Neutrophil (primary cell): ENCODE data around the gene ERP29.
"Not testable (repeated sequence)": the region's sequence is repeated elsewhere in the genome, so short reads cannot be mapped to it uniquely, and the experiment has no call there.

Experiments
- H3K27ac ChIP-seq: fragments of 200-600 bp; sonication (generic); 2 replicates; pipeline ENCODE4 v1.5.1; 2016; ENCODE audit warnings: mild to moderate bottlenecking, moderate library complexity
- H3K27me3 ChIP-seq: fragments of 200-600 bp; sonication (generic); 2 replicates; pipeline ENCODE4 v1.6.0; 2016; ENCODE audit warnings: mild to moderate bottlenecking
- H3K36me3 ChIP-seq: fragments of 200-600 bp; sonication (generic); 2 replicates; pipeline ENCODE4 v1.5.1; 2017
- H3K4me1 ChIP-seq, 2 experiments: fragments of 200-600 bp in 1 of 2; sonication (generic) in 1 of 2; 1 replicate in 1 of 2; 2 replicates in 1 of 2; pipeline versions ENCODE4 v1.5.1 to v1.6.1; 2013 to 2016; ENCODE audit warnings: low read depth in 1 of 2, low read length in 1 of 2, mild to moderate bottlenecking in 1 of 2, moderate library complexity in 1 of 2; ENCODE audit not compliant: control insufficient read depth in 1 of 2, insufficient read depth in 1 of 2
- H3K4me3 ChIP-seq, 2 experiments: fragments of 200-600 bp in 1 of 2; sonication (generic) in 1 of 2; 1 replicate in 1 of 2; 2 replicates in 1 of 2; pipeline ENCODE4 v1.5.1; 2013 to 2016; ENCODE audit warnings: low read depth in 1 of 2, low read length in 1 of 2, mild to moderate bottlenecking in 1 of 2, moderate library complexity in 1 of 2
- H3K9me3 ChIP-seq: fragments of 200-600 bp; sonication (generic); 2 replicates; pipeline ENCODE4 v1.5.1; 2016
- TF ChIP-seq, protein P1 (sequence below): fragments of 200-600 bp; sonication (generic); IDR thresholded peaks from 2 replicates; pipeline ENCODE4 v1.5.1; 2016; ENCODE audit warnings: antibody characterized with exemption

ERP29 gene

DNA sequence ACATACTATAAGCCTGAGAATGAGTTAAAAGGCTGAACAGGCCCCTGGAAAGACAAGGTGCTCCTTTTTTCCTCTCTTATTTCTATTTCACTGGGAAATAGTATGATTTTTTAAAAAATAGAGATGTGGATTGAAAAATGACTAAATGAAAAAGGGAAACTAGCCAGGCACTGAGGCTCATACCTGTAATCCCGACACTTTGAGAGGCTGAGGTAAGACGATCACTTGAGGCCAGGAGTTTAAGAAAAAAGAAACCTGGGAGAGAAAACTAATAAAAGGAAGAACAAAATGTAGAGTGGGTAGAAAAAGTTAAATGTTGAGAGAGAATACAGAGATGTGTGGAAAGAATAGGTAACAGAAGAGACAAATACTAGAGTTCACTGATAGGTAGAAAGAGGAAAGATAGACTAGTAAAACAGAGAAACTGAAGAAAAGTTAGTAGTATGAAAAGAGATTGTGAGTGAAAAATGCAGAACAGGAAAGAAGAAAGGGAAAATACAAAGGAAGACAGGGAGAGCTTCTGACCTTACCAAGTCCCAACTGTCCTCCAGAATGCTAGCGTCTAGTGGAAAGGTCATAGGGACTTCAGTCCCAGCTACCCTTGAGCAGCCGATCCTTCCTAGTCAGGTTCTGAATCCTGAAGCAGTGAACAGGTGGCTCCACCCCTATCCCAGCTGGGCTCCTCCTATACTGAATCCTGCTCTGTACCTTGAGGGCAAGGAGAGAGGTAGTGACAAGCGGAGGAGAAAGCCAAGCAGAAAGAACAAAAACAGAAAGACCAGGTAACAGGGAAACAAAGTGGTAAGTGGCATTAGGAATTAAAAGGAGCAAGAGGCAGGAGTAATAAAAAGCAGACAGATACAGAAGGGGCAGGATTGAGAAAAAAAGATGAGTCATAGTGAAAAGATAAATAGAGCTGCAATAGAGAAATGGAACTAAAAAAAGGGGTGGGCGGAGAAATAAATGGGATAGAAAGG is 7.5 kb upstream of the ERP29 start:
- Histone ChIP-seq H3K36me3 (no peaks in the 10 kb centered on the region), H3K27me3 (no peaks in the 10 kb centered on the region), H3K4me3 (no peak overlapping the region), H3K9me3 (no peaks in the 10 kb centered on the region), H3K4me1 (peaks cover 10 to 12% of the 10 kb centered on the region in 2 experiments), H3K27ac (no peak overlapping the region)
- TF ChIP-seq, protein P1, sequence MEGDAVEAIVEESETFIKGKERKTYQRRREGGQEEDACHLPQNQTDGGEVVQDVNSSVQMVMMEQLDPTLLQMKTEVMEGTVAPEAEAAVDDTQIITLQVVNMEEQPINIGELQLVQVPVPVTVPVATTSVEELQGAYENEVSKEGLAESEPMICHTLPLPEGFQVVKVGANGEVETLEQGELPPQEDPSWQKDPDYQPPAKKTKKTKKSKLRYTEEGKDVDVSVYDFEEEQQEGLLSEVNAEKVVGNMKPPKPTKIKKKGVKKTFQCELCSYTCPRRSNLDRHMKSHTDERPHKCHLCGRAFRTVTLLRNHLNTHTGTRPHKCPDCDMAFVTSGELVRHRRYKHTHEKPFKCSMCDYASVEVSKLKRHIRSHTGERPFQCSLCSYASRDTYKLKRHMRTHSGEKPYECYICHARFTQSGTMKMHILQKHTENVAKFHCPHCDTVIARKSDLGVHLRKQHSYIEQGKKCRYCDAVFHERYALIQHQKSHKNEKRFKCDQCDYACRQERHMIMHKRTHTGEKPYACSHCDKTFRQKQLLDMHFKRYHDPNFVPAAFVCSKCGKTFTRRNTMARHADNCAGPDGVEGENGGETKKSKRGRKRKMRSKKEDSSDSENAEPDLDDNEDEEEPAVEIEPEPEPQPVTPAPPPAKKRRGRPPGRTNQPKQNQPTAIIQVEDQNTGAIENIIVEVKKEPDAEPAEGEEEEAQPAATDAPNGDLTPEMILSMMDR = no peak

DNA sequence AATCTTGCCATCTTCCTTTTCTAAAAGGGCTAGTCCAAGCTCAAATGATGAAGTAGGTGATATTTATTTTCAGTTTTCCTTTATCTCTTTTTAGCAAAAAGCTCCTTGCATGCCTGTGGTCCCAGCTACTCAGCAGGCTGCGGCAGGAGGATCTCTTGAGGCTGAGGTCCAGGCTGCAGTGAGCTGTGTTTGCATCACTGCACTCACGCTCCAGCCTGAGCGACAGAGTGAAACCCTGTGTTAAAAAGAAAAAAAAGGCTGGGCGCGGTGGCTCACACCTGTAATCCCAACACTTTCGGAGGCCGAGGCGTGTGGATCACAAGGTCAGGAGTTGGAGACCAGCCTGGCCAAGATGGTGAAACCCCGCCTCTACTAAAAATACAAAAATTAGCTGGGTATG is 5.3 kb upstream of the ERP29 start:
- H3K9me3 ChIP-seq = no peaks in the 10 kb centered on the region
- no peak overlapping the region for H3K4me3 ChIP-seq
- H3K27me3 ChIP-seq = no peaks in the 10 kb centered on the region
- H3K36me3 ChIP-seq = no peaks in the 10 kb centered on the region
- H3K4me1 ChIP-seq = peaks cover 15 to 18% of the 10 kb centered on the region in 2 experiments
- TF ChIP-seq, protein P1 = no peak
- H3K27ac ChIP-seq = no peak overlapping the region

DNA sequence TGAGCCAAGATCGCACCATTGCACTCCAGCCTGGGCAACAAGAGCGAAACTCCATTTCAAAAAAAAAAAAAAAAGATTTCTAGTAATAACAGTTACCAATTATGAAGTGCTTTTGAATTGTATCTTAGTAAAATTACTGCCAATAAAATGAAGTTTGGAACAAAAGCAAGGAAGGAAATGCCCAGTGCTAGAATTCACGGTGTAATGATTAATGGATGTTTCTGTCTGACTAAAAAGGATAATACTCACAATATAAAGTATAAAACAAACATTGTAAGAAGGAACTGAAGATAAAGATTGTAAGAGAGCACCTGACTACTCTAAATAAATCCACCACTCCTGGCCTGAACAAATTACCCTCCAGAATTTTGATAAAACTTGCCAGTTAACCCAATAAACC is 4.3 kb upstream of the ERP29 start:
- TF ChIP-seq, protein P1 = no peak
- H3K36me3 ChIP-seq = no peaks in the 10 kb centered on the region
- peaks cover 23% of the 10 kb centered on the region in 2 experiments for H3K4me1 ChIP-seq
- no peaks in the 10 kb centered on the region for H3K27me3 ChIP-seq
- no peaks in the 10 kb centered on the region for H3K9me3 ChIP-seq
- no peak overlapping the region for H3K27ac ChIP-seq
- no peak overlapping the region for H3K4me3 ChIP-seq

DNA sequence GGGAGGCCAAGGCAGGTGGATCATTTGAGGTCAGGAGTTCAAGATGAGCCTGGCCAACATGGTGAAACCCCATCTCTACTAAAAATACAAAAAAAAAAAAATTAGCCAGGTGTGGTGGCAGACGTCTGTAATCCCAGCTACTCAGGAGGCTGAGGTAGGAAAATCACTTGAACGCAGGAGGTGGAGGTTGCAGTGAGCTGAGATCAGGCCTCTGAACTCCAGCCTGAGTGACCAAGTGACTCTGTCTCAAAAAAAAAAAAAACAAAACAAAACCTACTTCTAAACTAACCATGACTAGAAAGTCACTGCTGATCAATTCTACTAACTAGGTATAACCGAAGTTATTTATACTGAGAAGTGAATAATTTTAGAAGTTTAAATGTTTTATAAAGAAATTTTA is 3.6 kb upstream of the ERP29 start:
- peaks cover 30% of the 10 kb centered on the region in 2 experiments for H3K4me1 ChIP-seq
- H3K27ac ChIP-seq, H3K27me3 ChIP-seq, H3K4me3 ChIP-seq, H3K9me3 ChIP-seq, H3K36me3 ChIP-seq: not testable (repeated sequence)

- Histone ChIP-seq H3K9me3 (no peaks in the 10 kb centered on the region), H3K36me3 (no peaks in the 10 kb centered on the region), H3K4me1 (peaks cover 41% of the 10 kb centered on the region in 2 experiments), H3K27ac (peak overlapping the region; percentile 87), H3K27me3 (no peaks in the 10 kb centered on the region), H3K4me3 (no peak overlapping the region)
- TF ChIP-seq, protein P1 = no peak
Observed at GRCh38 chr12:112010415-112011344, 2.5 kb upstream of the ERP29 start.
